ENCODE data around the gene IL1A.

IL1A gene

DNA sequence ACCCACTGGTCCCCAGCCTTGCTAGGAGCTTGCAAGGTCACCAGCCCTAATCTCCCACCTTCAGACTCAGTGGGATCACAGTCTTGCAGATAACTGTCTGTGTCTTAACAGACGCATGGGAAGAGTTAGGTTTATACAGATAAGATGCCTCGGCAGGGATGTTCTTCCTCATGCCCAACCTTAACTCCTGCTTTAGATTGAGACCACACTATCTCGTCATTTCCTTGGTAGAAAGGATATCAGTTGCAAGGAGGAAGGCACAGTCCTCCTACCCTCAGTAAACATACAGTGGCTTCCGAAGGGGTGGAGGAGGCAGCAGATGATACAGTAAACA, 56.3 kb downstream of the IL1A start:
- no peak for DNase-seq (ENCODE audit: low read depth in 1 of 2, low spot score in 1 of 2)

DNA sequence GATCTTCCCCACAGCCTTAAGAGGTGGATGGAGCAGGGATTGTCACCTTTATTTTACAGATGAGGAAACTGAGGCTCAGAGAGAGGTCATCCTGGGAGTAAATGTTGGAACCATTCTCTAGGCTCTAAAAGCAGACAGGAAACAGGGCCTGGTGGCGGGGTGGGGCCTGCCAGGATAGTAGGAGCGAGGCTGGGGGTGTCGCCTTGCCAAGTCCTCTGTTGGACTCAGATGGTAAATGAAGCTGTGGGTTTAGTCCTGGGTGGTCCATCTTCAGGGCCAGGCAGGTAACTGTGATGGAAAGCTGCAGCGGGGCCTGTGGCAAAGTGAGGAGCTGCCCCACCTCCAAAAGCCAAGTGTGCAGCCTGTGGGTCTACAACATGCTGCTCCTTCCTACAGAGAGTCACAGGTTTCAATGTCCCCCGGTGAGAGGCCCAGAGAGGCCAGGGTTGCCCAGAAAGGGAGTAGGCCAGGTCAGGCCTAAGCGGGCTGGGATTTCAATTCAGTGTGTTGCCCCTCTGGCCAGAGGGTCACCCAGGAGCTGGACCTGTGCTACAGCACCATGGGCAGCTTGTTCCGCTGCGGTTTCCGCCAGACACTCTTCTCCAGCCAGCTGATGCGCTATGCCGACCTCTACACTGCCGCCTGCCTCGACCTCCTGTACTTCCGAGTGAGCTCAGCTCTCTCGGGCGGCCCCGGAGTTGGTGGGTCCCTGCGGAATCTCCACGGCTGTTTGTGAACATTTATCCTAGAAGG, 56.8 kb downstream of the IL1A start:
- no peak for DNase-seq (ENCODE audit: low read depth in 1 of 2, low spot score in 1 of 2)

DNA sequence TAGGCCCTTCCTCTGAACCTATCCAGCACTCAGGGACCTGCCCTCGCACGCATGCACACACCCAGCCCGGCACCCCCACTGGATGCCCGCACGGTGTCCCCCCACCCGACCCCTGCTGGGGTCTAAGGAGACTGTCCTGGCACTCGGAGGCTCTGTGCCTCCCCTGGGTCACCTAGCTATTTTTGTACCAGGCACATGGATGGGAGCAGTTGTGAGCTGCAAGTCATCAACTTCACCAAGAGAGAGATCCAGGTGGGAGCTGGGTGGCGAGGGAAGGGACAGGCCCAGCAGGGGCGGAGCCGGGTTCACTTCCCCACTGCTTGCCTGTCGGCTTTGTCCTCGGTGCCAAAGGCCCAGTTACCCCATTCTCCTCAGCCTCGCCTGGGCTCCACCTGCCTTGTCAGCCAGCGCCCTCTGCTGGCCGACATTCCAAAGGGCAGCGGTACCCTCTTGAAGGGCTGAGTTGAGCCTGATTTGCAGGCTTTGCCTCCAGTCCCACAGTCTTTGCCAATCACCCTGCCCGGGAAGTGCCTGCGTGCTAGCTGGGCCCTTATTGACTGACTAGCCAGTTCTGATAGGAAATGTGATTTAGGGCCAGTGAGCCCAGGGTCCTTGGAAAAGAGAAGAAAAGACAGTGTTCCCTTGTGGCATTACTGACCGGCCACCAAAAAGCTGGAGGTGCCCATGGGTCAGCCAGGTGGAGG, 57.7 kb downstream of the IL1A start:
- DNase-seq (ENCODE audit: low read depth in 1 of 2, low spot score in 1 of 2): peak; percentile 74 to 78

DNA sequence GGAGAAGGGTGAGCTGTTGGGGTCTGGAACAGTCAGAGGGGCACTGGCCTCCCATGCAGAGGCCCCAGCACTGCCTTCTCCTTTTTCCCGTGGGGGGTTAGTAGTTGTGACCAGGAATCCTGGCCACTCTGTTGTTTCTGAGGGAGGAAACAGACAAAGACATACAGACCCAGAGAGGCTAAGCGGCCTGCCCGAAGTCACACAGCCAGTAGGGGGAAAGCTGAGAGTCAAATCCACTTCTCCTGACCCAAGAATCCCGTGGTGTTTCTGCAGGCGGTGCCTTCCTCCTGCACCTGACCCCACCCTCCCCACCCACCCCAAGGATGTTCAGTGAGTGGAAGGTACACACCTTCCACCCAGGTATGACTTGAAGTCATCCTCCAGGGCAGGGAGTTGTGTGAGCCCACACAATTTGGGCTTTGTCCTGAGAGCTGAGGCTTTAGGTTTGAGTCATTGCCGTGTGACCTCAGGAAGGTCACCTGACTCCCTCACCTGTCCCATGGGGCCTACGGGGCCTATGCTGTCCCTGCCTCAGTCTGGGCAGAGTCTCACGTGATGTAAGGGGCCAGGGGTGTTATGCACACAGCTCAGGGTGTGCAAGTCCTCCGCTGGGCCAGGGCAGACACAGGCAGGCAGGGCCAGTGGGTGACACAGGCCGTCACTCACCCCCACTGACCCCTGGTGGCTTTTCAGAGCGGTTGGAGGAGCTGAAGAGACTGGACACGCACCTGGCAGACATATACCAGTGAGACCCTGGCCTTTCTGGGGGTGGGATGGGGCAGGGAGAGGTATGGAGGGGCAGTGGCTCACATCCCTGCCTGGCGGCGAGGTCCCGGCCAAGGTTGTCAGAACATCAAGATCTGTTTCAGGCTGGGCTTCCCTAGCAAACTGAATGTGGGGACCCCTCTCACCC, 58.5 kb downstream of the IL1A start:
- DNase-seq (ENCODE audit: low read depth in 1 of 2, low spot score in 1 of 2): no peak

DNA sequence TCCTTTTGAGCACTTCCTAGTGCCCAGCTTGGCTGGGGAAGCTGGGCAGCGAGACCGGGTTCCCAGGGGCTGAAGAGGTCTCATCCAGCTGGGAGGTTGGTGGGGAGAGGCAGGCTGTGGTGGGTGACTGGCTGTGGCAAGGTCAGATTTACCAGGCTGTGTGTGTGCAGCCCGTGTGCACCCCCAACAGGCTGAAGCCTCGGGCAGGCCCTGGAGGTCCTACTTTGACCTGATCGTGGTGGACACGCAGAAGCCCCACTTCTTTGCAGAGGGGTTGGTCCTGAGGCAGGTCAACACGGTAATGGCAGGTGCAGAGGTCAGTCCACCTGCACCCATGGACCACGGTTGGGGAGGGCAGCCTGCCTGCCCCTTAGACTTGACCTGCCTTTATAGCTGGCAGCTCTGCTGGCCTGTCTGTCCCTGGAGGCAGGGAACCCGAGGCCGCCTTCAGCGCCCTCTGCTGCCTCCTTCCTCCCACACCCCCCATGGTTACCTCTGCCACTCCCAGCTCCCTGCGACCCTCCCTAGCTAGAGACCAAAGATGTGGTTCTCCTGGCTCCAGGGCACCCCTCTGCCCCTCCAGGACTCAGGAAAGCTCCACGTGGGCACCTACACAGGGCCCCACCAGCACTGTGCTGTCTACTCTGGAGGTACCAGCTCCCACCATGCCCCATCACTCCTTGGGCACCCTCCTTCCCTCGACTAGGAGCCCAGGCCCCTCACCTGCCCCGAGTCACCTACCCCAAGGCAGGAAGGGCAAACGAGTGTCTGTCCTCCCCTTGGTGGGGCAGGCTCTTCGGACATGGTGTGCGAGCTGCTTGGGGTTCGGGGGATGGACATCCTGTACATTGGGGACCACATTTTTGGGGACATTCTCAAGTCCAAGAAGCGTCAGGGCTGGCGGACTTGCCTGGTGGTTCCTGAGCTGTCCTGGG, 59.4 kb downstream of the IL1A start:
- DNase-seq (ENCODE audit: low read depth in 1 of 2, low spot score in 1 of 2): no peak

DNA sequence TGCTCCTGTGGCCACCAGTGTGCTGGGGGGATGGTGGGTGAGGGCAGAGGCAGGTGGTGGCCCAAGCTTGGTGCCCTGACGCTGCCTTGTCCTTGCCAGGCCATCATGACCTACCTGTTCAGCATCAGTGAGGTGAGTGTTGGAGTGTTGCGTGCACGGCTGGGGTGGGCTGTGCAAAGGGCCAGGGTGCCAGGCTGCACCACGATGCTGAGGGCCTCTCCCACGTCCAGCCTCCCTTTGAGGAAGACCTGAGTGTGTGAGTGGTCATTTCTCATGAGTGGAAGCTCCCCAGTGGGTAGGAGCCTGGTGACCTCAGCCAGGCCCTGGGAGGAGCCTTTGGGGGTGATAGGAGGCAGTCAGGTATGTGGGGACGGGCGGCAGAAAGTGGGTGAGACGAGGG, 60.3 kb downstream of the IL1A start:
- no peak for DNase-seq (ENCODE audit: low read depth in 1 of 2, low spot score in 1 of 2)
